Adipose tissue (tissue), 3 donors: Measurements from ENCODE around the gene MRAP. TPM values are rescaled to one million over a fixed set of nuclear protein-coding genes. Genes with fewer than 3 reads are reported as not detected.

Experiments used
- H3K27ac ChIP-seq: one replicate; pipeline ENCODE4 v1.5.1; 2013; ENCODE audit warnings: low read depth, low read length
- WGBS, 3 donors: extraction: QIAGEN DNeasy Blood & Tissue Kit; methylation state at CpG; one replicate each; pipeline ENCODE4 v1.1.7; 2013; 5-methylcytosine and 5-hydroxymethylcytosine counted together
- polyA plus RNA-seq, 3 donors: library from polyadenylated mRNA; stranded (reverse); fragments of 200-250 nt; gene quantifications; one replicate each; pipeline ENCODE4 v1.2.3, GENCODE V29; 2013
- donor health status: healthy with polysubstance abuse.
- donor health status: Bipolar disorder and iron deficiency.
- donor health status: healthy.

The MRAP gene
- polyA plus RNA-seq, 3 donors = 43.7 to 316 (median 45.5) TPM

DNA sequence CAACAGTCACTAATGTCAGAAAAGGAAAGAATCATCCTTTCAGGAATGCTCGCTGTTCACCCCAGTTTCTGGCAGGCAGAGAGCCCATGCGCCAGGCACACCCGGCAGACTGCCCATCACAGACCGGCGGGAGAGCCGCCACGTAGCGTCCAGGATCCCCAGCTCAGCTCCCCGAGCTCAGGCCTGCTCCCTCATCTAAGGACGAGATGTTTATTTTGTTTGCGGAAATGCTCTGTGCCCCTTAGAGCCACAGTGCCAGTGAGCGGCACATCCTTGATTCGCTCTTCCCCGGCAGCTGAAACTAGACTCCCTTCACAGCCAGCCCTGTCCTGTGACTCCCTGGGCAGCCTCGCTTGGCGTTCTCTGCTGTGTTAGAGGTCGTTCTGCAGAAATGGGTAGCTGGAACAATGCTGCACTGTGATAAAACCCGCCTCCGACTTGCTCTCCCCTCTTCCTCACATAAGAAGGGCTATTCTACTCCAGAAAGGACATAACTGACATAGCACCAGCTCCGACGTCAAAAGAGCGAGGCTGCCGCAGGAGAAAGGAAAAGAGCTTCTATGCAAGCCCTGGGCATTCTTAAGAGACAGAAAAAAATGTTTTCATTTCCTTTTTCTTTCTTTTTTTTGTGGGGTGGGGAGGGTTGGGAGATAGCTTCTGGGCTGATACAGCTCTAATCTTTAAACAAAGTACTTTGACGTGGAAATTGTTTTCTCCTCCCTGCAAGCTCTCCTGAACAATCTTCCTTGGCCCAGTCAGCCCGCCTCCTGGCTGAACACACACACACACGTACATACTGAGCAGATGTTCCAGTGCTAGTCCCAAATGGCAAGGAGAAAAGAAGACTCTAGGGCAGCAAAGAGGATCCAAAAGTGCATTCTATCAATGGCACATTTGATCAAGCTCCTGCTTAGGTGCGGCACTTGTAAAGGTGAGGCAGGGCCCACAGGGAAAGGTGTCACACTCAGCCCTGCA is 37.2 kb downstream of the MRAP start:
- no peak overlapping the region for H3K27ac ChIP-seq
- 81 to 87% (median 84%) methylated on average over 26 to 27 of the region's 27 CpGs for WGBS, 3 donors

DNA sequence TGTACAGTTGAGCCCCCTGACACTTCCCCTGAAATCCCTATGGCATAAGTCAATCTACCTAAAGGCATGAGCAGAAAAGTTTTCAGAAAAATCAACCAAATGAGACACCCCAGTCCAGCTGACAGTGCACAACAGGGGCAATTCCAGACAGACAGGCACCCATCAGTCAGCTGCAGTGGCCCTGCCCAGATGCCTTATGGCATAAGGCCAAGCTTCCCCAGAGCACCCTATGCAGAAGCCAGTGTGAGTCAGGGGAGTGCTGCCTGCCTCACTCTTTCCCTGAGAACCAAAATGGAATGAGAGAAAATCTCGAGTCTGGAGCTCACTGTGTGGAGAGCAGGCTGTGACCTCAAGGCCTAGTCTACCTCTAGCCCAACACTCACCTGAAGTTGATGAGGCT is 38.1 kb downstream of the MRAP start:
- 67 to 82% (median 80%) methylated on average over 1 of the region's 1 CpG for WGBS, 3 donors
- H3K27ac ChIP-seq = no peak overlapping the region

DNA sequence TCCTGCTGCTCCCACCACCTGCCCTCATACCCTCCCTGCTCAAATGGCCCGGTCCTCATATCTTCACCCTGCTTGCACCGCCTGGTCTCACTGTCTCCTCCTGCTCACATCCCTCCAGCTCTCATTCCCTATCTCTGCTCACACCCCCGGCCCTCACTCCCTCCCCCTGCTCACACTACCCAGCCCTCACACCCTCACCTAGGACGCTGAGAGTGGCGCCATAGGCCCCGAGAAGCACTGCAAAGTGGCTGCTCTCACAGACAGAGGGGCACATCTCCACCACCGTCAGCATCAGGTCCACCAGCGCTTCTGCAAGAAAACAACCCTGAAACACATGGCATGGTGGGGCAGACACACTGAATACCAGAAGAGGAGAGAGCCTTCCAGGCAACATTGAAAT is 38.6 kb downstream of the MRAP start:
- H3K27ac ChIP-seq = no peak overlapping the region
- 92 to 94% (median 94%) methylated on average over 8 of the region's 8 CpGs for WGBS, 3 donors

DNA sequence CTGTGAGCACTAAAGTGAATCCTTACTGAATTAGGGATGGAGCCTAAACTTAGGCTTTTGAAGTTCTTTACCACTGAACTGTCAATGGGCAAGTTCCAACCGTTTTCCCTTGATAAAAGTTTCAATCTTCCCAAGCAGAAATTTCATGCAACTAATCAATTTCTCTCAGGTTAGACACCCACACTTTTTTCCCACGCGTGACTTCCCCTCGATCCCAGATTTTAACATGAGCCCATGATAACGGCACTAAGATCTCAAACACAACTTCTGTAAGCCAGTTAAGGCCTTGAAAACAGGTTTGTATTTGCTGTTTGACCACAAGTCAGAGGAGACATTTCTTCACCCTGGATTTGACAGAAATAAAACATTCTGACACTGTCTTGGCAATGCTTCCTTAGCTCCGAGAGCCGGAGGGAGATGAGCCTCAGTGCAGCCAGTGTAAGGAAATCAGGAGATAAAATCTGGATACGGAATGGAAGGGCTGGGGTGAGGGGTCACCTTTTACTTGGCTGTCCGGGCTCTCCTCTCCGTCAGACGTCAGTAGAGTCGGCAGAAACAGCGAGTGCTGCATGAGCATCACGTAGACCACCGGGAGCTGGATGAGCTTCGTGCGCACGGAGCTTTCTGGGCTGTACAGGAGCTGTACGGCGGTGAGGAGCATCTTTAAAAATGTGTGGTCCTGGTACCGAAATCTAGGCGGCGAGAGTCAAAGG is 39.7 kb downstream of the MRAP start:
- whole genome bisulfite sequencing, 3 donors = 81 to 94% (median 91%) methylated on average over 23 of the region's 23 CpGs
- H3K27ac ChIP-seq = no peak overlapping the region

DNA sequence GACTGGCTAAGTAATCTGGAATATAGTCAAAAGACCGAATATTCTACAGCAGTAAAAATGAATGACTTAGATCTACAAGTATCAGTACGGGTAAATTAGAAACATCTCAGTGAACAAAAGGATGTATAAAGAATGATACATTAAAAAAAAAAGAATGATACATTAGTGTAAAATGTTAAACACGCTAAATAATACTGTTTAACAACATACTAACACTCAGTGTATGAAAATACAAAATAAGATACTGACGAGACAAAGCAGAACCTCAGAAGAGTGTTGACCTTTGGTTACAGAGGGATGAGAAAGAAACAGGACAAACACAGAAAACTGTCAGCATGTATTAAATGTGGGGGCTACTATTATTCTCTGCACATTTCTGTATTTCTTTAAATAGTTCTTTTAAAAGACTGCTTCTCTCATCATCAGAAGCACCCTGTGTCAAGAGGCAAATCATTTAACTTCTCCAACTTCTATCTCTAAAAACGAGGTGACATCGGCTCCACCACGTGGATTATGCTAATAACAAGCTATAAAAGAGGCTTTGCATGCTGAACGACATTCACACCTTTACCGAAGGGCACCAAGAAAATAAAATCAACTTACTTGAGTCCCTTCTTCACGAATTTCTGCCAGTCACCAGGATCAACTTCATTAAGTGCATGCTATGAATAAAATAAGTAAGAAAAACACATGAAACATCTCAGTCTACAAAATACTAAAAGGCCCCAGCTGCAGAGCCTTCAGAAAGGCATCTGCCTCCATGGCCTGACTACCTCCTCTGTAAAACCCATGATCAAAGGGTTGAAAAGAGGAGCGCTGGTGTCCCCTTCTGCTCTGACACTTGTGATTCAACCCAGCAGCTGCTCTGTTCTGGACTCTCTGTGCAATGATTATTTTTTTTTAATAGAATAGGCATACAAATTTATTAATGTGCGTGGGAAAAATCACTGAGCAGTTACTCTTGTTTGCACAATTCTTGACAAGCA is 42.5 kb downstream of the MRAP start:
- WGBS, 3 donors = 76 to 83% (median 76%) methylated on average over 12 of the region's 12 CpGs
- H3K27ac ChIP-seq = no peak overlapping the region

DNA sequence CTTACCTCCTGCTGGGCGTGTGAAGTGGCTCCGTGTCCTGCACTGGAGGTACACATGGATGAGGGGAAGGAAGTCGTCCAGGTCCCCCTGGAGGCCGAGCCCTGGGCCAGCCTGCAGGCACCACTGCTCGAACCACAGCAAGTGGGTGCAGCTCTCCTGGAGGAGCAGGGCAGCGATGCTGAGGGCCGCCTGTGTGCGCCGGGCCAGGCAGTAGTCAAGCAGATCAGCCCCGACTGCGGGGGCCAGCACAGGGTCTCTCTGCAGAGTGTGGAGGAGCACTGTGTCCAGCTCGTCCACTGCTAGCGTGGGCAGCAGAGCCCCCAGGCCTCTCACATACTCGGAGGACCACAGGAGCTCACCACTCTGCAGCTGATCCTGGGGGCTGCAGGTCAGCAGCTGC is 48.3 kb downstream of the MRAP start:
- 92 to 97% (median 96%) methylated on average over 14 of the region's 14 CpGs for WGBS, 3 donors
- H3K27ac ChIP-seq = no peak overlapping the region

DNA sequence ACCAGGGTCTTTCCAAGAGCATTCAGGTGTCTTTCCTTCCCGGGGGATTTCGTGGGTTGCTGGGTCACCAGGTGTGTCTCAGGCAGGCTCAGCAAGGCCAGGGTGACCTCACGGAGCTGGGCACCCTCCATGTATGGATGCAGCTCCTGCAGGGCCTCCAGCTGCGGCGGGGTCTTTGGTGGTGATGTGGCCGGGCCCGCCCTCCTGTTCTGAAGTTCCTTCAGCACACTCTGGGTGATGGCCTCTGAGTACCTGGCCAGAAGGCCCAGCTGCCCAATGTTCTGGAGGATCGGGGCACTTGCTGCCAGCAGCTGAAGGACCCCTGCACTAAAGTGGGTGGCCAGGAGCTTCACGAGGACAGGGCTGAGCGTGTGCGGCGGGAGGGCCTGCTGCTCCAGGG is 48.7 kb downstream of the MRAP start:
- no peak overlapping the region for H3K27ac ChIP-seq
- WGBS, 3 donors = 93 to 94% (median 94%) methylated on average over 12 of the region's 12 CpGs

DNA sequence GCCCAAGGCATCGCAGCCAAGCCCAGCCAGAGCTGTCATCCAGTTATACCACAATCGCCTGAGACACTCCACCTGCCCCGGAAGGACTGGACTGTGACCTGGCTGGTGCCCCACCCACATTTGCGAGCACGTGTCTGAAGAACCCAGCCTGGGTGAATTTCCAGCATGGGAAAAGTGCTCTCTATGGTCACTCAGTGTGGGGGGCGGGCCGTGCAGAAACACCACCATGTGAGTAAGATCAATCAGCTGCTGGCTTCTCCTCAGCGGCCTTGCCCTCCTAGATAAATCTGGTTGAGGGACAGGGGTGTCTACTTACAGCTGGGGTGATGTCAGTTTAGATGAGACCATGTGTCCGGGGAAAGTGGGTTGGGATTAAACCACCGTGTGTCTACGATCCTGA is 49.3 kb downstream of the MRAP start:
- H3K27ac ChIP-seq = no peak overlapping the region

DNA sequence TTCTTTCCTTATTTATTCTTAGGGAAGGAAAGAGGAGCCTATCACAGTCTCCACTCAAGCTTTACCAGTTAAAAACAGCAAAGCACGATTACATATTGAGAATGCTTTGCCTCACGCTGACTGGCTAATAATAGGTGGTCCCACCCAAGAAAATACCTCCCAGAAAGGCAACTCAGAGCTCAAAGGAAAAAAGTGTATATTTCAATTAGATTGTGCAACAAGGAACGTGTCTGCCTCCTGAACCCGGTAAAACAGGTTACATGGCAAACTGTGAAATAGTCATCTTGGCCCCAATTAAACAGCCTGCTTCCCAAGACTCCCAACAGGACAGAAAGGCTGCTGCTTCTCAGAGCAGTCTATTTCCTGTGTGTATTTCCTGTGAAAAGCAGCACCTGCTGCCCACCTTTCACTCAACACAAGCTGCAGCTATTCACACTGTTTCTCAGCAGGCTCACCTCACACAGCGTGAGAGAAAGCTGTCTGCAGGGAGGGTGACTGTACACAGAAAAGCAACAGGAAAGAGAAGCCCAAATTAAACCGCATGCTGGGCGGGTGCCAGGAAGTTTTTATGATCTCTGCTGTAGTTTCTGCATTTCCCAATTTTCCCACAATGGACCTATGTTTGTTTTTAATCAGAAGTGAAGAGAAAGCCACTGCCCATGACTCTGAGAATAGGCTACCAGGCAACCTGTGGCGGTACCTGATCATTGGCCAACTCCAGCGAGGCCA is 50.1 kb downstream of the MRAP start:
- WGBS, 3 donors = 67 to 91% (median 84%) methylated on average over 9 of the region's 9 CpGs
- H3K27ac ChIP-seq = no peak overlapping the region

More for the DNA sequence above, 49.3 kb downstream of the MRAP start:
- 77 to 91% (median 88%) methylated on average over 11 of the region's 11 CpGs for WGBS, 3 donors

DNA sequence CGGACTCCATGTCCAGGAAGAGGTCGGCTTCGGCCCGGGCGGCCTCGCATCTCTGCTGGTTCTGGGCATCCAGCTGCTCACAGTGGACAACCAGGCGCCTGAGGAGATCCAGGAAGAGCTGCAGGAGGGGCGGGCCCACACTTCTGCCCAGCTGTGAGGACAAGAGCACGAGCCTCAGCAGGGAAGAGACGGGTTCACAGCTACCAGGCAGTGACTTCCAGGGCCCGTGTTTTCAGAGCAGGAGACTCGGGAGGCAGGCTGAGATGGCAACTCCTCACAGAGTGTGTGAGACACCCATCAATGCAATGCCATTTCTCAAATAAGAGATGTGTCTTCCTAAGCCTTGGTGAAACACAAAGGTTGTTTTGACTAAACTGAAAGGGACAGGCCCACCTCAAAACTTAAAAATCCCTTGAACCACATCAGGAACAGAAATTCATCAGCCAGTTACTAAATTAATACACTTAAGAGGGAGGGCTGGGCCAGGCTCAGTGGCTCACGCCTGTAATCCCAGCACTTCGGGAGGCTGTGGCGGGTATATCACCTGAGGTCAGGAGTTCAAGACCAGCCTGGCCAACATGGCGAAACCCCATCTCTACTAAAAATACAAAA is 50.8 kb downstream of the MRAP start:
- H3K27ac ChIP-seq = no peak overlapping the region
- 90 to 95% (median 93%) methylated on average over 16 of the region's 16 CpGs for WGBS, 3 donors

DNA sequence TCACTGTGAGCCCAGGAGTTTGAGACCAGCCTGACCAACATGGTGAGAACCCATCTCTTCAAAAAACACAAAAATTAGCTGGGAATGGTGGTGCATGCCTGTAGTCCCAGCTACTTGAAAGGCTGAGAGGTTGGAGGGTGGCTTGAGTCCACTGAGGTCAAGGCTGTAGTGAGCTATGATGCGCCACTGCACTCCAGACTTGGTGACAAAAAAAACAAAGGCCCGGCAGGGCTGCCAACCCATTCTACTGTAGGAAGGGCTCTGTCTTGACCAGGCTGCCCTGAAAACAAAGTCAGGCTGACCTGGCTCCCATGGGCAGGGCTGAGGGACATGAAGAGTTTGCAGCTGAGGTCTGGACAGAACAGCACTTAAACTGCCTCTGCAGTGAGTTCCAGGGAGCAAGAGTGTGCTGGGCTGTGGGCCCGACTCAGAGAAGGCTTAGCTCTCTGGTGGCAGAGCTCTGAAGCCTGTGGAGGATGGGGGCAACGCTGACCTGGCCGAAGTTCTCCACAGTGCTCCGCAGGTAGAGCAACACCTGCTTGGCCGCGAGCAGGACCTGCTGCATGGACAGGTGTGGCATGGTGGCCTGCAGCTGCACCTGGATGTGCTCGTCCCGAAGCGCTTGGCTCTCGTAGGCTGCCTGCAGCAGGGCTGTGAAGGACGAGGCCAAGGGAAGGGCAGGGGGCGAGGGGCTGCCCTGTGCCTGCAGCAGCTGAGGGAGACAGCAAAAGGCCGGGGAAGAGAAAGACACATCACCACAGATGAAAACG is 51.7 kb downstream of the MRAP start:
- no peak overlapping the region for H3K27ac ChIP-seq
- WGBS, 3 donors = 92 to 96% (median 95%) methylated on average over 16 of the region's 16 CpGs

DNA sequence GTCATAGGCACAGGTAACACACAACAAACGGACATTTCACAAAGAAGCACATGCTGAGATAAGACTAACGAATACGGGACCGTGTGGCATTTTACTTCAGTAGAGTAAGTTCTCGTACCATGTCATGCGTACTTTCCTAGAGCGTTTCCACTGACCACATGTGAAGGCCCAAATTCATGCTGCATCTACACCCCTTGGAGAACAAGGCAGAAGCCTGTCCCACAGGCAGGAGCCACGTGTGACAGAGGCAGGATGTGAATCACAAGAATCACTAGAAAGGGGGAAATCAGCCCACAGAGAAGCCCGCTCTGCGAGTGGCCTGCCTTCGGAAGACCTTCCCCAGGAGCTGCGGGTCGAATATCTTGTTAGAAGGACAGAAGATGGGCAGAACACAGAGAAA is 52.3 kb downstream of the MRAP start:
- no peak overlapping the region for H3K27ac ChIP-seq
- 89 to 92% (median 90%) methylated on average over 13 of the region's 13 CpGs for WGBS, 3 donors

DNA sequence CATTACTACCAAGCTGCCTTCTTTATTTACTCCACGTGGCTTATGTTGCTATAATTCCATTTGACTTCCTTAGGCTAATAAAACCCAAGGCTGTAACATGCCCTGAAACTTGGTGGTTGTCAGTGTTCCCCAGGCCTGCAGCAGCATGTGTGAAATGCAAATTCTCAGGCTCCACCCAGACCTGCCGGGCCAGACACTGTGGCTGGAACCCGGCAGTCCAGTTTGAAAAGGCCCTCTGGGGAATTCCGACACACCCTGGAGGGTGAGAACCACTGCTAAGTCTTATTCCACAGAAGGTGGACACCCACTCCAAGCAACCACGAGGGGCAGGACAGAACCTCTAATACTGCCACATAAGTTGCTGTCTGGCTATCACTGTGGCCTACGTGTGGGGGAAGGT is 52.8 kb downstream of the MRAP start:
- no peak overlapping the region for H3K27ac ChIP-seq
- WGBS, 3 donors = 84 to 89% (median 85%) methylated on average over 6 of the region's 6 CpGs

DNA sequence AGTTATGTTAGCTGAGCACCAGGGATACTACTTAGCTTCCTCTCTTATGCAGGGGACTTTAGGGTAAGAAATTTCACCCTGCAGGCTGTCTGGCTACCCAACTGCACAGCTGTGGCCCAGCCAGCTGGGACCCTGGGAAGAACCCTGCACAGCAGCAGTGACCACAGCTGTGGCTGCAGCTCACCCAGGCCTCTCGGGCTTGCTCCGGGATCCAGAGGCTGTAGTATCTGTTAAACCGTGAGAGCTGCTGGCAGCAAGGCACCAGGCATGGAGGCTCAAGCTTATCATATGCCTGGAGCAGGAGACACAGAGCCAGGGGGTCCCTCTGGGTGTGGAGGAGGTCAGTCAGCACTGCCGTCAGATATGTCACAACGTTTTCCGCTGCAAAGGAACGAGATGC is 53.9 kb downstream of the MRAP start:
- 90 to 91% (median 91%) methylated on average over 7 of the region's 7 CpGs for WGBS, 3 donors
- no peak overlapping the region for H3K27ac ChIP-seq

DNA sequence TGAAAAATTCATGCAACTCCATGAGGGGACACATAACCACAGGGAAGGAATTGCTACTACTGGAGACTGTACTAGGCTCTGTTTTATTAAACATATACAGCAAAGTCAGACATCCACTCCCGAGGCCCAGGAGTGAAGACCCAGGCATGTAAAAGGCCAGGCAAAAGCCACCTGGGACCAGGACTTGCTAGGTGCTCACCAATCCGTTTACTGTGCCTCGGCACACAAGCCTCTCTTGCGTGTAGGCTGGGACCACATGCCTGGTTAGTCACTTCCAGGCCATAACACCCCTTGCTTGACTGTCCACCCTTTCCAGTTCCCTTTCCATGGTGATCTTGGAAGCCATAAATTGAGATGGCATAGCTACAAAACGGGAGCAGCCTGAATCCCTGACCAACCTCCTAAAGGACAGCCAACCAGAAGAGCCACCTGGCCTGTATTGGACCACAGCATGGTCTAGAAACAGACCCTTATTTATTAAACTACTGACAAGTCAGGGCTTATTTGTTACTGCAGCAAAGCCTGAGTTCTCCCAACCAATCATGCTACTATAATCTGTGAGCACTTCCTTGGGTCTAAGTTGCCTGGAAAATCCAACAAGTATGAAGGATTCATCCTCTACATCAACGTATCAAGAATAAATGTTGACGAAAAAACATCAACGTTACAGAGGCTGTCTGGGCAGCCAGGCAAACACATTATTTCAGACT is 54.5 kb downstream of the MRAP start:
- WGBS, 3 donors = 93 to 97% (median 95%) methylated on average over 8 of the region's 8 CpGs
- H3K27ac ChIP-seq = no peak overlapping the region

DNA sequence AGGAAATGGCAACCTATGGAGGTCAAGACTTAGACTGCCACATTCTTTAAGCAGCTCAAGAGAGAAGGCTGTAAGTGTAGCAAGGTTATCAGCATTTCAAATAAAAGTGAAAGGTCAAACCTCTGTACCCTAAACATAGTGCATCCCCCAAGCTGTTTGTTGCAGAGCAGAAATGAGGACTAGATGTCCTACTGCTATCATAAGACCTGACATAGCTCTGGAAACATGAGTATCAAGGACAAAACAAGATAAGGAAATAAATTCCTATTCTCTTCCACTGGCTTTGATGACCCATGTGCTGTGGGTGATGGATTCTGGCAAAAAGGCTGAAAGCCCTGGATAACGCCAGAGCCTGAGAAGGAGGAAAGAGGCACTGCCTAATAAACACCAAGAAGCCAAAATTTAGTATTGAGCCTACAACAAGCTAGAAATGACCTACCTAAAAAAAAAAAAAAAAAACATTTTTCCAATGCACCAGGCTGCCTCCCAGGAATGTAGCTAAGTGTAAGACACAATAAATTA is 58.3 kb downstream of the MRAP start:
- 93 to 100% (median 94%) methylated on average over 1 of the region's 1 CpG for whole genome bisulfite sequencing, 3 donors
- H3K27ac ChIP-seq = no peak overlapping the region
